Epithelial cell of prostate (primary cell): ENCODE measurements around the gene MAP3K1.

Experiments used
- DNase-seq: peaks from one replicate; pipeline ENCODE4 v3.0.0-alpha.2; 2011; ENCODE audit warnings: low read depth, low spot score
- H3K27ac ChIP-seq: fragments of 450-650 bp; 2 replicates; pipeline ENCODE4 v1.5.1; 2017; ENCODE audit warnings: mild to moderate bottlenecking

Gene MAP3K1

DNA sequence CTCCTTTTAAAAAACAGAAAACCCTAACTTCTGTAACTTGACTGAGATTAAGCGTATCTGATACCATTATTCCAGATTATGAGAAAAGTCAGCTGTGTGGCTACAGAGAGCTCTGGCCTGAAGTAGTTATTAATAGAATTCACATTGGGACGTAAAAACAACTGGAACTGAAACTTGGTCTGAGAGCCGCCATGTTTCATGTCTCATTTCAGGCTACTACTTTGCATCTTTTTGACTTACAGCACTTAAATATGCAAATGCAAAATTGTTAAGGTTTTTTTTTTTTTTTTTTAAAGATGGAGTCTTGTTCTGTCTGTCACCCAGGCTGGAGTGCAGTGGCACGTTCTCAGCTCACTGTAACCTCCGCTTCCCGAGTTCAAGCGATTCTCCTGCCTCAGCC lies 25.2 kb downstream of the MAP3K1 start:
- no peak for DNase-seq
- no peak overlapping the region for H3K27ac ChIP-seq

DNA sequence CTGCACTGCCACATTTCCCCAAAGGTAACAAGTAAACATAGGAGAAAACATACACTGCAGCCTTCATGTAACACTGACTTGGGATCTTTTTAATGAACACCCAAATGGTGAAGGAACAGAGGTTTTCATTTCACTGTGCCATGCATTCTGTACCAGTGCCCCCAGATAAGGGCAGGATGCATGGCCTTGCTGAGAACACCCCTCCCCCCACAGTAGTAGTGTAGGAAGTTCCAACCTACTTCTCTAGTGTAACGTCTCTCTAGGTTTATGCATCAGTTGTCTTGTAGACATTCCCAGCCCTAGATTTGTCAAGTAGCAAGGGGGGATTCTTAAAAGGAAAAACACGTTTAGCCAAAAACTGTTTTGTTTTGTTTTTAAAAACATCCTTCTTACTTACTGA lies 29.9 kb downstream of the MAP3K1 start:
- no peak overlapping the region for H3K27ac ChIP-seq
- no peak for DNase-seq

DNA sequence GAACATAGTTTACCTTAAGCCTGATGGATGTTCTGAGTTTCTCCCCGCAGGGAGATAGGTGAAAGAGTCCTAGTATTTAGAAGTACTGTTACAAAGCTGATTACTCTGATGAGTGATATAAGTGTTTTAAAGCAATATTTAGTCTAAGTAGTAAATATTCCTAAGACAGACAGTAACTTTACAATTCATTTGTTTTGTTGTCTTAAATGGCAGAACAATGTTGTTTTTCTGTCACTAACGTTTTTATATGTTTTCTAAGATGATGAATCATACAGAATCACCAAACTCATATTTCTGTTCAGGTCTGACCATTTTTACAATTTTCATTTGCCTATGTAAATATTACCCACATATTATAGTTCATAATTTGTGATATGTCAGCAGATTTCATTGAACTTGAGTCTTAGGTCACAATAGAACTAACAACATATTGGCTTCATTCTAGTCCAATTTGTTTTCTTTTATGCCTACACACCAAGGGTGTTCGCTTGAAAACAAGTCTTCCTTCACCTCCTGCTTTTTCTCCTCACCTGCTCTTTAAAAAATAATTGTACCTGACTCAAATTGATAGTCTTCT lies 30.6 kb downstream of the MAP3K1 start:
- no peak overlapping the region for H3K27ac ChIP-seq
- DNase-seq = no peak

DNA sequence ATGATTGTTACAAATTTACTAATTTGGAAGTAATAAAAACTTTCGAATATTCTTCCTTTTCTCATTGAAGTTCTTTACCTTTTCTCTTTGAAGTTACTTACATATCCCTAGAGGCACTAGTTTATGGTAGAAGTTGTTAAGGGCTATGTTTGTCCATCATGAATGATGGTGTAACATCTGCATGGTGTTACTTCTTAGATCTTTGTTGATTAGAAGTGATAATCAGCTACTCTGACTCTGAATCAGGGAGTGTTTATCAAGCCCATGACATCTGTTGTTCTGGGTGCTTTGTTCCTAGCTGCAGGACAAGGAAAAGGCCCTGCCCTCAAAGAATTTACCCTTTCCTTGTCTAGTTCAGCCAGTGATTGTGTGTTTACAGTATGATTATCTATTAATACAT lies 32.9 kb downstream of the MAP3K1 start:
- H3K27ac ChIP-seq = no peak overlapping the region
- no peak for DNase-seq

DNA sequence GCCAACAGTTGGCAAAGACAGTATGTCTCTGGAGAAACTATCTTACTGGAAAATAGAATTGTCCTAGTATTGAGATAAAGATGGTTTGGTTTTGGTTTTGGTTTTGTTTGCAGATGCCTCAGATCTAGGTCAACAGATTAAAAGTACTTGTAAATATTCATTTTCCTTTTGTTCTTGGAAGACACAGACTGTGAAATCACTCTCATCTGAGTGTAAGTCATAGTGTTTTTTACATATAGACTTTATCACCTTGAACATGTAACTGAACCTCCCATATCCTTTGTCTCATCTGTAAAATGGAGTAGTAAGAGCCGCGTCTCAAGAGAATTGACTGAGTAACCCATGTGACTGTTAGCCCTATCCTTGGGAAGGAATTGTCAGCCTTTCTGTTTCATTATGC lies 34.3 kb downstream of the MAP3K1 start:
- no peak overlapping the region for H3K27ac ChIP-seq
- DNase-seq = no peak

DNA sequence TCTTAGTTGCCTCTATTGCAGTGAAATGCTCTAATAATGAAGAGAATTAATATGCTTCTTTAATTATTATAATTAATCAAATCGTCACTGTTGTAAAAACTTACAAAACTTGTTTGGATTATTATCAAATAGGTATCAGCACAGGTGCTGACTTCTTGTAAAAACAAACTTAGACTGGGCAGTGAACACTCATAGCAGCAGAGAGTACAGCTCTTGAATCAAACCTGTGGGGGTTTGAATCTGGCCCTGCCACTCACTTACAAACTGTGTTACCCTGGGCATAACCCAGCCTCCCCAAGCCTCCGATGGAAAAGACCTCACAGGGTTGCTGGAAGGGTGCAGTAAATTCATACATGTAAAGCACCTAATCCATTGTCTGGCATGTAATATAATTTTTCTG lies 35.1 kb downstream of the MAP3K1 start:
- no peak overlapping the region for H3K27ac ChIP-seq

DNA sequence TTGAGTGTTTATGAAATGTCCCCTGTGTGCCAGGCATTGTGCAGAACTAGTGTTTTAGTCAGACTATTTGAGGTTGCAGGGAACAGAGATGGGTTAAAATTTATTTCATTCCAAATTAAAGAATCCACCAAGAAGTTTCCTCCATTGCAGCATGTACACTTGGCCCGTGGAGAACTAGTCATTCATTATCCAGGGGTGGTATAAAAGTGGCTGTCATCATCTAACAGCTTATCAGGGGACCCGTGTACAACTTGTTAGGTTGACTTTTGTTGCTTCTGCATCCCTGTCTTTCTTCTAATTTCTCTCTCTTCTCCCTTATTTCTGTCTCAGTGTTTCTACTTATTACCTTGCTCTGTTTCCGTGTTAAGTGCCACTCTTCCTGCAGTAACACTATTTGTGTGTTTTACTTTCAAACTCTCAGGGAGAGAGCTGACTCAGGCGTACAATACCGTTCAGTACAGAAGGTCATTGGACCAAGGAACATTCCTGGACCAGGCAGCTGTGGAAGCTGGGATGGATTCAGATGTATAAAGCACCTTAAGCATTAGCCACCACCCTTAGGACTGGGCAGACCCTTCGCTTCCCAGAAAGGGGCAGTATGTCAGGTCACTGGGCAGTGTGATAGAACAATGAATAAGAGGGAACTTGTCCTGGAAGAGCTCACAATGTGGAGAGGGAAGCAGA lies 36.1 kb downstream of the MAP3K1 start:
- no peak overlapping the region for H3K27ac ChIP-seq
- no peak for DNase-seq

More for the DNA sequence above, 35.1 kb downstream of the MAP3K1 start:
- DNase-seq = no peak

DNA sequence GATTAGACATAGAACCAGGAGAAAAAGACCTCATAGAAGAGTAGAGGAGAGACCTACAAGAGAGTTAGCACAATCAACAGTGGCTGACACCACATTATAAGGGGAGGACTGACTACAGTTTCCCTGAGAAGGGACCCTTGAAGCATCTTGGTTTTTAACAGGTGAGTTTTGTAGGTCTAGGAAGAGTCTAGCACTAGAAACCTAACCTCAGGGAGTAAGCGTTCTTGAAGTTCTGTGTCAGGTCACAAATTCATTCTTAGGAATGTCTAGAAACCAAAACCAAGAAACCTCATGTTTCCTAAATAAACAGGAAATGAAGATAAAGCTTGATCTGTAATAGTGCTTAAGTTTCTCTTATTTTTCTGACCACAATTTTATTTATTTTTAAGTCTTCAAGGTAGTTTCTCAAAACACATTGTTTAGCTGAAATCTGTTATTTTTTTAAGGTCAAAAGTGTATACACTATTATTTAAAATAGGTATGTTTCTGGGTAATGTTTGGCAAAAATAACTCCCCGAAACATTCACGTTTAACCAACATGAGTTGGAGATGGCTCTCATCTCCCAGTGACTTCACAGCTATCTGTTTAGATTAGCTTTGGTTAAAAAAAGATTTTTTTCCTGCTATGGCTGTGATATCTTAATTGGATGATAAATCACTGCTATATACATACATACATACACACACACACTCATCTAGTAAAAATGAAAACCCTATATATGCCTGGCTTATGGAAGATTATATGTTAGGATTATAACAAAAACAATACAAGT lies 37.1 kb downstream of the MAP3K1 start:
- DNase-seq = no peak
- H3K27ac ChIP-seq = no peak overlapping the region

DNA sequence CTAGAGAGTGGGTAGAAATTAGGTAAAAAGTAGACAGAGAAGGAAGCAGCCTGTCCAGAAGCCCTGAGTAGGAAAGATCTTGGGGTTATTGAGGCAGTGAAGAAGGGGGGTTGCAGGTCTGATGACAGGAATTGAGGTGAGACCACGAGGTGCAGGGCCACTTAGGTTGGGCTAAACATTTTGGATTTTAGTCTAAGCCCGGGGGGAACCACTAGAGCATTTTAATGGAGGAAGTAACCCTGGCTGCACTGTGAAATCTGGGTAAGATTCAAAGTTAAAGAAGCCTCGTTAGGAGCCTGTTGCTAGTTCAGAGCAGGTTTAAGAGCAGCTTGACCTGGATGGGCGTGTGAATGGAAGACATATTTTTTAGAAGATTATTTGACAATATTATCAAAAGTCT lies 38.3 kb downstream of the MAP3K1 start:
- DNase-seq = no peak
- H3K27ac ChIP-seq = no peak overlapping the region

DNA sequence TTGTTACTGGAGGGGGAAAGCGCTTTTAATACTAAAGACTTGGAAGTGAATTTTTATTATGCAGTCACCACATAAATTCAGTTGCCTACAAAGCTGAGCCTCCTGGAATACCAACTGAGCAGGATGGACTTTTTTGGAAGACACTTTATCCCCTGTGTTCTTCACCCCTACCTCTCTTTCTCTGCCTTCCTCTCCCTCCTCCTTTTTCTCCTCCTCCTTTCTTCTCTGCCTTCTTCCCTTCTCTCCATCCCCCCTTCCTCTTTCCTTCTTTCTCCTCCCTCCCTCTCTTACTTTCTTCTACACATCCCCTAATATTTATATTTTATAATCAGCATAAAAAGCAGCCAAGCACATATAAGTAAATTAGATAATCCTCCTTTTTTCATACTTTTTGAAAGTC lies 39.6 kb downstream of the MAP3K1 start:
- H3K27ac ChIP-seq = no peak overlapping the region
- no peak for DNase-seq

DNA sequence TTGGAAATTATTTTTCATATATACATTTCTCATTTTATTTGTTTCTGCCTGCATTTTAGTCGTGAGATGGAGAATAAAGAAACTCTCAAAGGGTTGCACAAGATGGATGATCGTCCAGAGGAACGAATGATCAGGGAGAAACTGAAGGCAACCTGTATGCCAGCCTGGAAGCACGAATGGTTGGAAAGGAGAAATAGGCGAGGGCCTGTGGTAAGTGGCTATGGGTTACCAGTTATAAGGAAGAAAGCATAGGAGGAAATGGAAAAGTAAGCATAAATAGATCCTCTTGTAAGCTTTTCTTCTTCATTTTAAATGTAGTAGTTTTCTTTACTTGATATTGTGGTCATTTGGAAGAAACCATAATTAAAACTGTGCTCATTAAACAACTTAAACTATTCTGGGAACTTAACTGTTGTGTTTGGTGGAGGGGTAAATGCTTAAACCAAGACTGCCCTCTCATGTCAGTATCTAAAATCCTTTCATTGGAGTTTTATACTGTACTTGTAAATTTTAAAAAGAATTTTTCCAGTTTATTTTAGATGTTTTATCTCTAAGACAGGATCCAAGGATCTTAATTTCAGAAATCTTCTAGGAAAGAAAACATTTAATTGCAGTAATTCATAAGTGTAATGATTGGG lies 41.3 kb downstream of the MAP3K1 start:
- no peak for DNase-seq
- H3K27ac ChIP-seq = no peak overlapping the region

DNA sequence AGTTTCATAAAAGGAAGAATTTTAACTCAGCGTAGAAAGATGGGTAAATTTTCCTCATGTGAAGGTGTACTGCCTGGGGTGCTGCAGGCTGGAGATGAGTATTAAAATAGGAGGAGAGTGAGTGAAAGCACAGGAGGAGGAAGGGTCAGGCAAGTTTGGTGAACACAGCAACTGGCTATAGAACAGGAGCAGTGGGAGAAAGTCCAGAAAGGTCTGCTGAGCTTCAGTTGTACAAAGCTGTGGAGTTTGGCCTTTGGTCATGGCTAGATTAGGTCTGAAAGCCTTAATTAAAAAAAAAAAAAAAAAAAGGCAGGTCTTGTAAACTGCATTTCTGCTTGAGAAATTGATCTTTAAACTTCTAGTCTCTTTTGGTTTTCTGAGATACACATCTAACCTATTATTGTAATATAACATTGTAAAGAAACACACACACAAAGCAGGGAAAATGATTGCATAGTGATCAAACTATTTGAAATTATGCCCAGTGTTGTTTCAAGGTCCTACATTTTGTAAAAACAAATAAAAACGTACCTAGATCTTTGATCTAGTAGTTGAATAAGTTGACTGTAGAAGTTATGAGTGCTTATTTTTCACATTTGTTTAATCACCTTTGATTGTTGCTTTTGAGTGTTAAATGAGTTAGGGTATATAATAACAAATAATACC lies 43.6 kb downstream of the MAP3K1 start:
- H3K27ac ChIP-seq = no peak overlapping the region
- no peak for DNase-seq

DNA sequence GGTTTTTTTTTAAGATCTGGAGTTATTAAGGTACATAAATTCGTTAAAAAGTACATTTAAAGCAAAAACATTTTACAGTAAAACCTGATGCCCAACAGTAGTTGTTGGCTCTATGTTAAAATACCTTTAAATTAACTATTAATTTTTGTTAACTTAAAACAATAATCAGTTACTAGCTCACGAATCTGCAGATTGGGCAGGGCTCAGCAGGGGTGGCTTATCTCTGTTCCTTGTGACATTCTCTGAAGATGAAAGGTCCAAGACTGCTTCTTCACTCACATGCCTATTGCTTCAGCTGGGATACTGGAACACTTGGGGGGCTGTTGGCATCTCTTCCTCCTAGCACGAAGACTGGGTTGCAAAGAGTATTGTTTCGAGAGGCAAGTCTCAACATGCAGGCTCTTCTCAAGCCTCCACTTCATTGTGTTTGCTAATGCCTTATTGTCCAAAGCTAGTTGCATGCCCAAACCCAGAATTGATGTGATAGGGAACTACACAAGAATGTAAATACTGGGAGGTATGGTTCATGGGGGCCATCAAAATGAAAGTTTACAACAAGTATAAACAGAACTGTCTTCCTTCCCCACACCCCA lies 46.6 kb downstream of the MAP3K1 start:
- no peak overlapping the region for H3K27ac ChIP-seq

DNA sequence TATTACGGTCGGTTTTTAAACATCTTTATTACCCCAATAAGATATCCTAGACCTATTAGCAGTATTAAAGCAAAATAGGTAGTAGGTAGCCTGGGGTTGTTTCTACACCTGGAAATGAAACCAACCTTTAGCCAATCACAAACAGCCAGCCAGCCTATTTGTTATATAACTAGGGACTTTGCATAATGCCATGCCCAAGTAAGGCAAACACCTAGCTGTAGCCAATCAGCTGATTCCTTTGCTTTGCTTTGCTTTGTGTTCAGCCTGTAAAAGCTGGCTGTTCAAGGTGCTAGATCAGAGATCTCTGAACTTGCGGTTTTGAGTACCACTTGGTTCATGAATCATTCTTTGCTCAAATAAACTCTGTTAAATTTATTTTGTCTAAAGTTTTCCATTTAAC lies 47.6 kb downstream of the MAP3K1 start:
- no peak overlapping the region for H3K27ac ChIP-seq
- no peak for DNase-seq

More for the DNA sequence above, 46.6 kb downstream of the MAP3K1 start:
- DNase-seq = no peak

DNA sequence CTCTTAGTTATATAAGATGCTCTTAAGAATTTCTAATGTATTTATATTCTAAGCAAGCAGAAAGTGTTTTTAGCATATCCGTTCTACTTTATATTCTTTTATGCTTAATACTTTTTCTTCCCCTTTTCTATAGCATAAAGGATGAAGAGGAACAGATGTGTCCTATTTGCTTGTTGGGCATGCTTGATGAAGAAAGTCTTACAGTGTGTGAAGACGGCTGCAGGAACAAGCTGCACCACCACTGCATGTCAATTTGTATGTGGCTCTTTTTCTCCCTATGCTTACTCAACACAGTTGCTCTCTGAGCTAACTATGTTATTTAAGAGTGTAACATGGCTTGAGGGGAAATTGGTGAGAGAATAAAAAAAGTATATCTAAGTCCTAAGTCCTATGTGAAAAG lies 56.4 kb downstream of the MAP3K1 start:
- no peak overlapping the region for H3K27ac ChIP-seq
- DNase-seq = no peak

DNA sequence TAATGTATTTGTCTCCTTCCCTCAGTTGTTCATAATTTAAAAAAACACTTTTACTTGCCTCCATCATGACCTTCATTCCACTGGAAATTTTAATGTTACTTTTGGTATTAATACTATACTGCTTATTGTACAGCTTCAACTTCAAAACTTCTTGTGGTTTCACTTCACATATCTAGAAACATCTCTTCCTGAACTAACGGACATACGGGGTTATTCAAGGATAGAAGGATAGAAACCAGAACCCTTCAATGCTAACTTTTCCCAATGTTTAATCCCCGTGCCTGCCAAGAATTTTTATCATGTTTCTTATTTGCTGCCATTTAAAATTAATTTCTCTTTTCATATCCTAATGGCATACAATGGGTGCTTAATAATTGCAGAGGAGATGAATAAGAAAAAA lies 57.7 kb downstream of the MAP3K1 start:
- no peak for DNase-seq
- H3K27ac ChIP-seq = no peak overlapping the region

DNA sequence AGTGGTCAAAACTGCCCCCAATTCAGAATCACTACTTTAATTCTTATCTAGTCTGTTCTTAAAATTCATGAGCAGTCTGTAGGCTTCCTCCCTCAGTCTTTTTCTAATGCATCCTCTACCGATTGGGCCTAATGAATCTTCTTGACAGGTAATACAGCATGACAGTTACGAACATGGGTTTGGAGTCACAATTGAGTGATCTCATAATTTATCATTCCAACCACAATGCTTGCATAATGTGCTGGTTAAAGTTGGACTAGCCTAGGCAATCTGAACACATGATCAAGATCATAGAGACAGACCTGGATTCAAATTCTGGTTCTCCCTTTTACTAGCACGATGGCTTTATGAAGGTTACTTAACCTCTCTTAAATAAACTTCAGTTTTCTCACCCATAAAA lies 61.0 kb downstream of the MAP3K1 start:
- peak; percentile 43 for DNase-seq
- H3K27ac ChIP-seq = no peak overlapping the region

DNA sequence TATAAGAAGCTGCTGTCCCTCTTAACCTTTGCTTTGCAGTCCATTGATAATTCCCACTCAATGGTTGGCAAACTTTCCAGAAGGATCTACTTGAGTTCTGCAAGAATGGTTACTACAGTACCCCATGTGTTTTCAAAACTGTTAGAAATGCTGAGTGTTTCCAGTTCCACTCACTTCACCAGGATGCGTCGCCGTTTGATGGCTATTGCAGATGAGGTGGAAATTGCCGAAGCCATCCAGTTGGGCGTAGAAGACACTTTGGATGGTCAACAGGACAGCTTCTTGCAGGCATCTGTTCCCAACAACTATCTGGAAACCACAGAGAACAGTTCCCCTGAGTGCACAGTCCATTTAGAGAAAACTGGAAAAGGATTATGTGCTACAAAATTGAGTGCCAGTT lies 66.2 kb downstream of the MAP3K1 start:
- no peak overlapping the region for H3K27ac ChIP-seq
- DNase-seq = no peak

DNA sequence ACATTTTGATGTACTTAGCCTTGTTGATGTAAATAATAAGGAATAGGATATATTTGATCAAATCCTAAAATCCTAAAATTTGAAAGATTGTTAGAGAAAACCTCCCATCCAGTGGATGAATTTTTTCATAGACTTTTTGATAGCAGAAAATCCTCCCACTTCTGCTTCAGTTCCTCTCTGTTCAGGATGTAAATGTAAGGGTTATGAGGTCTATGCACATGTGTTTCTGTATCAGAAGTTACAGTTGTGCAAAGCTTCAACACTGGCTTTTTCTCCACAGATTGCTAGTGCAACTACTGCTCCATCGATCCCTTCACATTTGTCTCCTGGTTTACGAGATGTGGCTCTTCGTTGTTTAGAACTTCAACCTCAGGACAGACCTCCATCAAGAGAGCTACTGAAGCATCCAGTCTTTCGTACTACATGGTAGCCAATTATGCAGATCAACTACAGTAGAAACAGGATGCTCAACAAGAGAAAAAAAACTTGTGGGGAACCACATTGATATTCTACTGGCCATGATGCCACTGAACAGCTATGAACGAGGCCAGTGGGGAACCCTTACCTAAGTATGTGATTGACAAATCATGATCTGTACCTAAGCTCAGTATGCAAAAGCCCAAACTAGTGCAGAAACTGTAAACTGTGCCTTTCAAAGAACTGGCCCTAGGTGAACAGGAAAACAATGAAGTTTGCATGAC lies 78.1 kb downstream of the MAP3K1 start:
- DNase-seq = no peak
- H3K27ac ChIP-seq = no peak overlapping the region

DNA sequence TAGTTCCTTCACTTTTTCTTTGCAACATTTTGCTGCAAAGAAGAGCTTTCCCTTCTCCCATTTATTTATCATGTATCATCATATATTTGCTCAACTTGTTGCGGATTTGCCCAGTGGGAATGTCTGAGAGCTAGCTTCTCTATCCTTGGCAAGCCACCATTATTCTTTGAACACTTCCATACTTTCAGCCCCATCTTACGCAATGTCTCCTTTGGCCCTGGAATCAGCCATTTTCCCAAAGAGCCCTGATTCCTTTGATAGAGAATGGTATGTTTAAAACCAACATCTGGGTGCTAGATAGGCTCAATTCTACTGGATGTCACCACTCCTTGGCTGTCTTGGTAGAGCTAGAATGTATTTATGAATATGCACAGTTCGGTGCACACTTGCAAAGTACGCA lies 81.4 kb downstream of the MAP3K1 start:
- no peak overlapping the region for H3K27ac ChIP-seq
- DNase-seq = no peak
